ENCODE measurements around the gene EPN2.

The EPN2 gene

DNA sequence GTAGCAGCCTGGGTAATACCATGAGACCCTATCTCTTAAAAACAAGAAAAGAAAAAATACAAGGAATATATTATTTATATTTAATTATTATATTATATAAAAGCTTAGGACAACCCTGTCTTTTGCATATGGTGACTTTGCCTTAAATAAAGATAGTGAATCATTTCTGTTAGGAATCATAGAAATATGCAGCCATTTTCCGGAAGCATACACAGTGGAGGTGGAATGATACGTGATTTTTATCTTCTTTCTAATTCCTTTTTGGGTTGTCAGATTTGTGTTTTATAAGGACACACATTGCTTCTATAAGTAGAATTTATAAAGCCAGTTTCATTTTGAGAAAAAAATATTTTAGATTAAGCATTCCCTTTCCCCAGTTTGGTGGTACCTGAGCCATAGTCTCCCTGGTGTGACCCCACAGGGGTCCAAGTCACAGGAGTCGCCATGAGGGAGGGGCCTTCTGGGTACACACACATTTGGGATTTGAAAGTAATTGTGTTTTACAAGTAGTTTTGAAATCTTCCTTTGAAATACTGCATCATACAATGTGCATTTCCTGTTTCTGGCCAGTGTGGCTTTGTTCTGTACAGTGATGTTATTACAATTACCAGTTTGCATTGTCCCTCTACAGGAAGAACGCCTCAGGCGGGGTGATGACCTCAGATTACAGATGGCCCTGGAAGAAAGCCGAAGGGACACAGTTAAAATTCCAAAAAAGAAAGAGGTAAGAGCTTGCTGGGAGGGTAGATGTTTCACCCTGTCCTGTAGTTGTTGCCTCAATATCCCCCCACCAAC, 74.5 kb downstream of the EPN2 start:
- no peak overlapping the region for H3K4me3 ChIP-seq (ENCODE audit: low read depth, low read length)

GRCh38 chr17:19312406-19312805, 75.2 kb downstream of the EPN2 start:
- TF ChIP-seq, protein P1, sequence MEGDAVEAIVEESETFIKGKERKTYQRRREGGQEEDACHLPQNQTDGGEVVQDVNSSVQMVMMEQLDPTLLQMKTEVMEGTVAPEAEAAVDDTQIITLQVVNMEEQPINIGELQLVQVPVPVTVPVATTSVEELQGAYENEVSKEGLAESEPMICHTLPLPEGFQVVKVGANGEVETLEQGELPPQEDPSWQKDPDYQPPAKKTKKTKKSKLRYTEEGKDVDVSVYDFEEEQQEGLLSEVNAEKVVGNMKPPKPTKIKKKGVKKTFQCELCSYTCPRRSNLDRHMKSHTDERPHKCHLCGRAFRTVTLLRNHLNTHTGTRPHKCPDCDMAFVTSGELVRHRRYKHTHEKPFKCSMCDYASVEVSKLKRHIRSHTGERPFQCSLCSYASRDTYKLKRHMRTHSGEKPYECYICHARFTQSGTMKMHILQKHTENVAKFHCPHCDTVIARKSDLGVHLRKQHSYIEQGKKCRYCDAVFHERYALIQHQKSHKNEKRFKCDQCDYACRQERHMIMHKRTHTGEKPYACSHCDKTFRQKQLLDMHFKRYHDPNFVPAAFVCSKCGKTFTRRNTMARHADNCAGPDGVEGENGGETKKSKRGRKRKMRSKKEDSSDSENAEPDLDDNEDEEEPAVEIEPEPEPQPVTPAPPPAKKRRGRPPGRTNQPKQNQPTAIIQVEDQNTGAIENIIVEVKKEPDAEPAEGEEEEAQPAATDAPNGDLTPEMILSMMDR (IDR thresholded peaks at IDR 0.05; ENCODE audit: borderline replicate concordance, insufficient read depth, low read depth, low read length): no peak

More for the DNA sequence above, 74.5 kb downstream of the EPN2 start:
- TF ChIP-seq, protein P1 (IDR thresholded peaks at IDR 0.05; ENCODE audit: borderline replicate concordance, insufficient read depth, low read depth, low read length): no peak

GRCh38 chr17:19313066-19313745, 76.0 kb downstream of the EPN2 start:
- H3K4me3 ChIP-seq (ENCODE audit: low read depth, low read length): no peak overlapping the region
- TF ChIP-seq, protein P1 (IDR thresholded peaks at IDR 0.05; ENCODE audit: borderline replicate concordance, insufficient read depth, low read depth, low read length): no peak

More at GRCh38 chr17:19312406-19312805, 75.2 kb downstream of the EPN2 start:
- no peak overlapping the region for H3K4me3 ChIP-seq (ENCODE audit: low read depth, low read length)

DNA sequence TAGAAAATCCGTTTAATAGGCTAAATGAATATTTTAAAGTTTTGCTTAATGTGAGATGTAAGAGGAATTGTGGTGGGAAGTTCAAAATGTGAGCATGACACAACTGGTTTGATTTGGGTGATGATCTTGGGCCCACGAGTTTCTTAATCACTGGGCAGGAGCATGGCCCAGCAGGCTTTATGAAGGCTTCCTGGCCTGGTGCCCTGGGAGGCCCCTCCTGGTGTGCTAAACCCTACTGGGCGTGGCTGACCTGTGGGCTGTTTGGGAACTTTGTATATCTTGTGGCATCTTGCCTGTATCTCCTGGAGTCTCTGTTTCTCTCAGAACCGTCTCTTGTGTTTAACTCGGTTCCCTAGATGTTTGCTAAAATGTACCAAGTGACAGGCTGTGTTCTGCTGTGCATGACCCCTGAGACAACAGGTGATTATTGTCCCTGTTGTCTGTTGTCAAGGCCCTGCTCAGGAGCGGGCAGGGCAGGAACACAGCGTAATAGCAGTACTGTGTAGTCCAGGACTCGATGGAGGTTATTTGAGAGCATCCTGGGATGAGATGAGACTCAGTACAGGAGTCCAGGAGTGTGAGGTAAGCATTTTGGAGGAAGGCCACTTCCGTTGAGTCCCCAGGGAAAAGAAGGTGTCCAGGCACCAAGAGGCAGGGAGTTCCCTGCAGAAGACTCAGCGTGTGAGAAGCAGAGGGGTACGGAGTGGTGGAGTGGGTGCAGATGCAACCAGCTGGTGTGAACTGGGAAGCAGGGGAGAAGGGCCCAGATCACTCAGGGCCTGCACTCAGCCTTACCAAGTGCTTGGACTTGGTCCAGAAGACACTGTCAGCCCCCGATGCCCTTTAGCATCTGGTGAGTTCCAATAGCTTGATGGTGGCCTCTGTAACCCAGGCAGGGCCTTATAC, 76.8 kb downstream of the EPN2 start:
- no peak overlapping the region for H3K4me3 ChIP-seq (ENCODE audit: low read depth, low read length)
- TF ChIP-seq, protein P1 (IDR thresholded peaks at IDR 0.05; ENCODE audit: borderline replicate concordance, insufficient read depth, low read depth, low read length): no peak

DNA sequence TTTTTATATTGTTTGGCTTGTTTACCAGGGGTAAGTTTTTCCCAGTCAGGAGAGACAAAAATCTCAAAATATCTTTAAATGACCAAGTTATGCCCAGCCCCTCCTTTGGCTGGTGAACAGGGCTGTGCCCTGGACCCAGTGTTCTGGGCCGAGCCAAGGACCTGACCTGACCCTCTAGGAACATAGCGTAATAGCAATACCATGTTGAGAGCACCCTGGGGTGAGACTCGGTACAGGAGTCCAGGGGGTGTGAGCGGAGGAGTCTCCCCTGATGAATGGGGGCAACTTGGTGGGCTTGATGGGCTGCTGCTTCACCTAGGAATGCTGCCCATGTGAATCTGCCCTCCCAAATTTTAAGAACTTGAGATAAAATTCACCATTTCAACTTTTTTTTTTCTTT, 77.9 kb downstream of the EPN2 start:
- TF ChIP-seq, protein P1 (IDR thresholded peaks at IDR 0.05; ENCODE audit: borderline replicate concordance, insufficient read depth, low read depth, low read length): no peak
- H3K4me3 ChIP-seq (ENCODE audit: low read depth, low read length): no peak overlapping the region

GRCh38 chr17:19316761-19317358, 79.7 kb downstream of the EPN2 start:
- TF ChIP-seq, protein P1 (IDR thresholded peaks at IDR 0.05; ENCODE audit: borderline replicate concordance, insufficient read depth, low read depth, low read length): no peak

More at GRCh38 chr17:19316761-19317358, 79.7 kb downstream of the EPN2 start:
- H3K4me3 ChIP-seq (ENCODE audit: low read depth, low read length): no peak overlapping the region
